GM12878 (cell line): ENCODE data around the gene PSMD13.

Experiments used
- IKZF1 ChIP-seq: fragments of 450-650 bp; conservative IDR thresholded peaks from 2 replicates; pipeline ENCODE4 v1.6.1; 2017; ENCODE audit warnings: antibody characterized with exemption, mild to moderate bottlenecking
- NR2C1 ChIP-seq: fragments of 450-650 bp; IDR thresholded peaks from 2 replicates; pipeline ENCODE4 v1.6.1; 2017; ENCODE audit warnings: antibody characterized with exemption, mild to moderate bottlenecking, moderate library complexity
- ZNF24 ChIP-seq: fragments of 450-650 bp; IDR thresholded peaks from 2 replicates; pipeline ENCODE4 v1.6.1; 2017; ENCODE audit warnings: antibody characterized with exemption, mild to moderate bottlenecking
- TF ChIP-seq, protein P1 (sequence below), 3 experiments: IDR thresholded peaks in 2 of 3; conservative IDR thresholded peaks in 1 of 3; 2 replicates each; pipeline ENCODE4 v1.5.1; 2011; ENCODE audit warnings: low read depth in 3 of 3, low read length in 3 of 3, mild to moderate bottlenecking in 3 of 3, control low read depth in 2 of 3, moderate library complexity in 2 of 3, inconsistent platforms in 1 of 3, mixed read lengths in 1 of 3; ENCODE audit not compliant: control insufficient read depth in 2 of 3, insufficient read depth in 1 of 3; ENCODE audit errors: extremely low read depth in 1 of 3

DNA sequence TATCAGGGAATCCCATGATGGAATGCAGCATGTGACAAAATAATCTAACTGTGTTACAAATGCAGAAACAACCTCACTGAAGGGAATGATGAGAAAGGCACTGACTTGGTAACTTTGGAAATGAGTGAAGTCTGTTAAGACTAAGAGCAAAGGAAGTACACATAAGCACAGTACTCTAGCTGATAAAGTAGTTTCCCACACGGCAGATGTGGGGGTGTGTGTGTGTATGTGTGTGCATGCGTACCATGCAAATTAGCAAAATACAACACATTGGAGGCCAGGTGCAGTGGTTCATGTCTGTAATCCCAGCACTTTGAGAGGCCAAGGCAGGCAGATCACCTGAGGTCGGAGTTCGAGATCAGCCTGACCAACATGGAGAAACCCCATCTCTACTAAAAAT, 24.8 kb downstream of the PSMD13 start:
- no peak for TF ChIP-seq ZNF24
- TF ChIP-seq, protein P1, sequence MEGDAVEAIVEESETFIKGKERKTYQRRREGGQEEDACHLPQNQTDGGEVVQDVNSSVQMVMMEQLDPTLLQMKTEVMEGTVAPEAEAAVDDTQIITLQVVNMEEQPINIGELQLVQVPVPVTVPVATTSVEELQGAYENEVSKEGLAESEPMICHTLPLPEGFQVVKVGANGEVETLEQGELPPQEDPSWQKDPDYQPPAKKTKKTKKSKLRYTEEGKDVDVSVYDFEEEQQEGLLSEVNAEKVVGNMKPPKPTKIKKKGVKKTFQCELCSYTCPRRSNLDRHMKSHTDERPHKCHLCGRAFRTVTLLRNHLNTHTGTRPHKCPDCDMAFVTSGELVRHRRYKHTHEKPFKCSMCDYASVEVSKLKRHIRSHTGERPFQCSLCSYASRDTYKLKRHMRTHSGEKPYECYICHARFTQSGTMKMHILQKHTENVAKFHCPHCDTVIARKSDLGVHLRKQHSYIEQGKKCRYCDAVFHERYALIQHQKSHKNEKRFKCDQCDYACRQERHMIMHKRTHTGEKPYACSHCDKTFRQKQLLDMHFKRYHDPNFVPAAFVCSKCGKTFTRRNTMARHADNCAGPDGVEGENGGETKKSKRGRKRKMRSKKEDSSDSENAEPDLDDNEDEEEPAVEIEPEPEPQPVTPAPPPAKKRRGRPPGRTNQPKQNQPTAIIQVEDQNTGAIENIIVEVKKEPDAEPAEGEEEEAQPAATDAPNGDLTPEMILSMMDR (IDR thresholded peaks at IDR 0.05 in 2 of 3, conservative IDR thresholded peaks at IDR 0.05 in 1 of 3; ENCODE audit: control insufficient read depth in 2 of 3, extremely low read depth in 1 of 3, insufficient read depth in 1 of 3, low read depth in 3 of 3, low read length in 3 of 3): no peak
- TF ChIP-seq IKZF1: no peak
- no peak for TF ChIP-seq NR2C1
